Keratinocyte (primary cell): ENCODE data around the gene PRR33. TPM values are rescaled to one million over a fixed set of nuclear protein-coding genes. Genes with fewer than 3 reads are reported as not detected.
A peak's percentile ranks its signal among the peaks of the same experiment; 100 is the strongest.

Source experiments
- DNase-seq: peaks from one replicate; pipeline ENCODE4 v3.0.0-alpha.2; 2011; ENCODE audit warnings: low read depth, missing footprints, low spot score
- FAIRE-seq: peaks from 2 replicates; lab custom pipeline; 2011; peaks lifted over from hg19 to GRCh38; lab: Jason Lieb, UNC
- H2AFZ ChIP-seq: 2 replicates; pipeline ENCODE4 v1.6.0; 2012; ENCODE audit warnings: low read length, control low read depth, inconsistent platforms; ENCODE audit not compliant: control insufficient read depth
- H3K27ac ChIP-seq: 2 replicates; pipeline ENCODE4 v1.5.1; 2011; ENCODE audit warnings: low read length; ENCODE audit not compliant: control insufficient read depth, insufficient read depth
- H3K27me3 ChIP-seq: 3 replicates; pipeline ENCODE4 v1.6.0; 2011; ENCODE audit warnings: low read length; ENCODE audit not compliant: control insufficient read depth, insufficient read depth; ENCODE audit errors: extremely low read depth
- H3K36me3 ChIP-seq, 2 experiments: 2 replicates in 1 of 2; 3 replicates in 1 of 2; pipeline ENCODE4 v1.5.1; 2011; ENCODE audit warnings: low read length in 2 of 2, mild to moderate bottlenecking in 1 of 2; ENCODE audit not compliant: control insufficient read depth in 2 of 2, insufficient read depth in 2 of 2; ENCODE audit errors: extremely low read depth in 1 of 2
- H3K4me1 ChIP-seq: 3 replicates; pipeline ENCODE4 v1.5.1; 2011; ENCODE audit warnings: low read length; ENCODE audit not compliant: control insufficient read depth, insufficient read depth; ENCODE audit errors: extremely low read depth
- H3K4me2 ChIP-seq: 3 replicates; pipeline ENCODE4 v1.6.0; 2011; ENCODE audit warnings: low read depth, low read length; ENCODE audit not compliant: control insufficient read depth, insufficient read depth; ENCODE audit errors: extremely low read depth
- H3K4me3 ChIP-seq, 3 experiments: fragments of 200-600 bp in 1 of 3; sonication (generic) in 1 of 3; 2 replicates in 2 of 3; 3 replicates in 1 of 3; pipeline ENCODE4 v1.5.1; 2011 to 2016; ENCODE audit warnings: low read length in 3 of 3, mild to moderate bottlenecking in 3 of 3, control low read depth in 2 of 3, inconsistent platforms in 1 of 3, low read depth in 1 of 3, mixed read lengths in 1 of 3, mixed run types in 1 of 3, moderate library complexity in 1 of 3; ENCODE audit not compliant: control insufficient read depth in 2 of 3, insufficient read depth in 2 of 3; ENCODE audit errors: extremely low read depth in 1 of 3
- H3K79me2 ChIP-seq: 2 replicates; pipeline ENCODE4 v1.6.0; 2012; ENCODE audit warnings: low read length; ENCODE audit not compliant: control insufficient read depth, insufficient read depth
- H3K9ac ChIP-seq: 3 replicates; pipeline ENCODE4 v1.6.0; 2011; ENCODE audit warnings: low read length; ENCODE audit not compliant: control insufficient read depth, insufficient read depth; ENCODE audit errors: extremely low read depth
- H3K9me1 ChIP-seq: 3 replicates; pipeline ENCODE4 v1.6.0; 2011; ENCODE audit warnings: low read length; ENCODE audit not compliant: control insufficient read depth, insufficient read depth; ENCODE audit errors: extremely low read depth
- H3K9me3 ChIP-seq: 2 replicates; pipeline ENCODE4 v1.5.1; 2012; ENCODE audit warnings: low read depth, low read length; ENCODE audit not compliant: control insufficient read depth
- H4K20me1 ChIP-seq: 3 replicates; pipeline ENCODE4 v1.6.0; 2011; ENCODE audit warnings: low read length; ENCODE audit not compliant: control insufficient read depth, insufficient read depth; ENCODE audit errors: extremely low read depth
- EZH2 ChIP-seq: IDR thresholded peaks from one replicate; pipeline ENCODE4 v1.6.1; 2012; ENCODE audit warnings: inconsistent platforms, mild to moderate bottlenecking, low read length, moderate library complexity
- dilution Hi-C: fragments of 300-500 bp; cut with MboI; formaldehyde crosslinking; loops from one replicate; pipeline ENCODE4 v1.7.0; 2020; ENCODE audit warnings: low sequenced_read_pairs; ENCODE audit not compliant: extremely low pct_ligation_motif_present
- polyA plus RNA-seq, 5 experiments: library from polyadenylated mRNA; depleted of rRNA in 3 of 5; stranded (reverse) in 3 of 5; stranded (forward) in 1 of 5; unstranded in 1 of 5; fragments of >200 nt; gene quantifications; 1 replicate in 1 of 5; 2 replicates in 3 of 5; 3 replicates in 1 of 5; pipeline versions ENCODE4 v1.2.1 to v1.2.3, GENCODE V29; 2011 to 2012; ENCODE audit warnings: missing spikeins in 2 of 5, low read depth in 1 of 5, low replicate concordance in 1 of 5
- small RNA-seq, 3 experiments: library from RNA; depleted of rRNA; stranded (forward); fragments of <200 nt; gene quantifications; one replicate each; pipeline ENCODE3, GENCODE V24; 2012; ENCODE audit warnings: low read depth in 3 of 3, low replicate concordance in 1 of 3; ENCODE audit not compliant: insufficient read length in 3 of 3
- TF ChIP-seq, protein P1 (sequence below), 3 experiments: IDR thresholded peaks in 1 of 3; conservative IDR thresholded peaks in 1 of 3; optimal IDR thresholded peaks in 1 of 3; 2 replicates in 2 of 3; 3 replicates in 1 of 3; pipeline versions ENCODE3 to v1.5.1; 2011; ENCODE audit warnings: low read length in 3 of 3, mild to moderate bottlenecking in 3 of 3, moderate library complexity in 2 of 3, control low read depth in 1 of 3, inconsistent platforms in 1 of 3; ENCODE audit not compliant: insufficient read depth in 2 of 3; ENCODE audit errors: extremely low read depth in 1 of 3

Gene PRR33
- polyA plus RNA-seq, 1 donor (not counting 4 experiments of a cell fraction or from before 2014, with no cell fraction given): not detected

DNA sequence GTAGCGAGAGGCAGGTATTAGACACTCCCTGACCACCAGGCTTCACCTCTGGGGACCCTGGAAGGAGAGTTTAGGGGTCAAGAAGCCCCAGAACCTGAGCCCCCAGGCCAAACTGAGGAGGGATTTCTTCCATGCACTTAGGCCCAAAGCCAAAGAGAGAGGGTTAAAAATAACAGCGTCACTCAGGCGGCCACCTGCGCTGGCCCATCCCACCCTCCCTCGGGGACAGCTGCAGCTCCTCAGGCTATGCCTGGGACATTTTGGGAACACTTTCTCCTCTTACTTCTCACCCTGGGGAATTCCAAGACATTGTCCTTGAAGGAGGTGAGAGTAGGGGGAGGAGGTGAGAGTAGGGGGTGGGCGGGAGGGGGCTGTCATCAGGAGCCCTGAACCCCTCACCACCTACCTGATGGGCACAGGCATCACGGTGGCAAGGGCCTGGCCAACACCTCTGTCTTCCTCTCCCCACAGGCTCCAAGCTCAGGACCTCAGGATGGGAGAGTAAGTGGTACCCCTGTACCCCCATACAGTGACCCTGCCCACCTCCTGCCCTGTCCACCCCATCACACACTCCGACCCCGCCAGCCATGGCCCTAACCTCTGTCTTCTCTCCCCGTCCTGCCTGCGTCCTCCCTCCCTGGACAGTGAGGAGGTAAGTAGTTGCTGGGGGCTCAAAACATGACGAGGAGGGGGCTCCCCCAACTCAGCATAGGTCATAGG lies 52.3 kb downstream of the PRR33 start:
- H3K9me3 ChIP-seq: no peaks in the 10 kb centered on the region
- dilution Hi-C loops: no loop called here
- no peak overlapping the region for H3K27ac ChIP-seq

DNA sequence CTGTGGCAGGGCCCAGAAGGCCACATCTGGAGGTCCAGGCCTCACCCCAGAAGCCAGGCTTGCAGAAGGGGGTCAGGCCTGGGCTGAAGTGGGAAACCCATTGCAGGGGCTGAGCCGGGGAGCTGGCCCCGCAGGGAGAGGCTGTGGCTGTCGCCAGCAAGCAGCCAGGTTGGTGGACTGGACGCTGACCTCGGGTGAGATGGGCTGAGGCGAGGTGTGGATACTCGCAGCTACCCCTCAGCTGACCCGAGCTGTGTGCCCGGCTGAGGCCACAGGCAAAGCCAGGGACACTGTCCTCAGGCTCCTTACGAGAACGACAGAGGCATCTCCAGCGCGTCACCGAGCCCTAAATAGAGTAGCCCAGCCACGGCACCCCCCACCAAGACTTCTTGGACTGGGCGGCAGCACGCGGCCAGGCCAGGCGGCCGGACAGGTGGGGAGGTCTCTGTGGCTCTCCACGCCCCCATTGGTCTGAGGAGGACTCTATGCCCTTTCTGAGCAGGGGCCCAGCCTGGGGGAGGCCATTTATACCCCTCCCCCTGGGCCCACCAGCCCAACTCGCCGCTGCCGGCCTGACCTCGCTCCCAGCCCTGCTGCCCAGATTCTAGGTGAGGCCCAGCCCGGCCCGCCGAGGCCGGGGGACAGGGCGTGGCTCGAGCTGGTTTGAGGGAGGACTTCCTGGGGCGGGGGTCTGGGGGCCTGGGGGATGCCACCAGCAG lies 53.1 kb downstream of the PRR33 start, which contains the start of gene TNNI2:
Gene TNNI2 (plus strand): TSS at position 556 of the 719 bp plus-strand sequence. CDS start 716 bp downstream, outside the sequence.
- Histone ChIP-seq H3K4me3 (no peak within 1 kb of the TSS), H3K9me3 (no peaks in the 10 kb centered on the region), H3K9me1 (no peaks in the 10 kb centered on the region), H3K36me3 (no peaks in the 10 kb centered on the region), H3K4me1 (peaks cover 59% of the 10 kb centered on the region), H3K27me3 (no peaks in the 10 kb centered on the region), H3K4me2 (peak within 1 kb of the TSS; percentile 94), H4K20me1 (no peaks in the 10 kb centered on the region), H3K79me2 (peaks cover 23% of the 10 kb centered on the region), H2AFZ (no peak within 1 kb of the TSS), H3K27ac (no peak within 1 kb of the TSS), H3K9ac (no peak within 1 kb of the TSS)
- no peak for FAIRE-seq
- no peak for TF ChIP-seq EZH2
- TF ChIP-seq, protein P1, sequence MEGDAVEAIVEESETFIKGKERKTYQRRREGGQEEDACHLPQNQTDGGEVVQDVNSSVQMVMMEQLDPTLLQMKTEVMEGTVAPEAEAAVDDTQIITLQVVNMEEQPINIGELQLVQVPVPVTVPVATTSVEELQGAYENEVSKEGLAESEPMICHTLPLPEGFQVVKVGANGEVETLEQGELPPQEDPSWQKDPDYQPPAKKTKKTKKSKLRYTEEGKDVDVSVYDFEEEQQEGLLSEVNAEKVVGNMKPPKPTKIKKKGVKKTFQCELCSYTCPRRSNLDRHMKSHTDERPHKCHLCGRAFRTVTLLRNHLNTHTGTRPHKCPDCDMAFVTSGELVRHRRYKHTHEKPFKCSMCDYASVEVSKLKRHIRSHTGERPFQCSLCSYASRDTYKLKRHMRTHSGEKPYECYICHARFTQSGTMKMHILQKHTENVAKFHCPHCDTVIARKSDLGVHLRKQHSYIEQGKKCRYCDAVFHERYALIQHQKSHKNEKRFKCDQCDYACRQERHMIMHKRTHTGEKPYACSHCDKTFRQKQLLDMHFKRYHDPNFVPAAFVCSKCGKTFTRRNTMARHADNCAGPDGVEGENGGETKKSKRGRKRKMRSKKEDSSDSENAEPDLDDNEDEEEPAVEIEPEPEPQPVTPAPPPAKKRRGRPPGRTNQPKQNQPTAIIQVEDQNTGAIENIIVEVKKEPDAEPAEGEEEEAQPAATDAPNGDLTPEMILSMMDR (optimal IDR thresholded peaks at IDR 0.05 in 1 of 3, IDR thresholded peaks at IDR 0.05 in 1 of 3, conservative IDR thresholded peaks at IDR 0.05 in 1 of 3; ENCODE audit: extremely low read depth in 1 of 3, insufficient read depth in 2 of 3, low read length in 3 of 3): no peak
- dilution Hi-C loops: no loop called here
- DNase-seq: no peak

More for the DNA sequence above, 52.3 kb downstream of the PRR33 start:
- Histone ChIP-seq H3K4me1 (peaks cover 59% of the 10 kb centered on the region), H3K36me3 (no peaks in the 10 kb centered on the region), H4K20me1 (no peaks in the 10 kb centered on the region), H3K9ac (no peak overlapping the region), H2AFZ (no peak overlapping the region), H3K27me3 (no peaks in the 10 kb centered on the region), H3K9me1 (no peaks in the 10 kb centered on the region), H3K79me2 (peaks cover 23% of the 10 kb centered on the region), H3K4me3 (no peak overlapping the region), H3K4me2 (no peak overlapping the region)
- no peak for TF ChIP-seq EZH2
- TF ChIP-seq, protein P1 (optimal IDR thresholded peaks at IDR 0.05 in 1 of 3, IDR thresholded peaks at IDR 0.05 in 1 of 3, conservative IDR thresholded peaks at IDR 0.05 in 1 of 3; ENCODE audit: extremely low read depth in 1 of 3, insufficient read depth in 2 of 3, low read length in 3 of 3): no peak
- no peak for FAIRE-seq
- no peak for DNase-seq

Small RNA genes lying within 50 kb of the gene (small RNA-seq; reads per million reads assigned to genes)
- gene AC051649.1: 0 reads per million in 3 experiments
- 0 reads per million in 3 experiments for gene MIR4298

Other genes starting within 250 kb of the PRR33 start
- not detected in 3 replicates for gene KRTAP5-6, start 194.7 kb downstream of the PRR33 start, polyA plus RNA-seq
- 0.03 to 0.18 TPM (median 0.14 TPM) in 3 replicates for gene IFITM10, start 141.3 kb downstream of the PRR33 start, polyA plus RNA-seq
- 152 to 353 TPM (median 215 TPM) in 3 replicates for gene CTSD, start 128.0 kb downstream of the PRR33 start, polyA plus RNA-seq
- 19.3 to 26.4 TPM (median 22.3 TPM) in 3 replicates for gene SYT8, start 56.9 kb downstream of the PRR33 start, polyA plus RNA-seq
- gene TNNI2, start 52.9 kb downstream of the PRR33 start, polyA plus RNA-seq: 7.5 to 10.7 TPM (median 9.4 TPM) in 3 replicates
- gene LSP1, start 38.8 kb downstream of the PRR33 start, polyA plus RNA-seq: 0.94 to 1.5 TPM (median 0.95 TPM) in 3 replicates
- 0.09 TPM in 1 of 3 replicates, not detected in the others for gene TNNT3, start 27.8 kb upstream of the PRR33 start, polyA plus RNA-seq
- gene MRPL23, start 55.4 kb upstream of the PRR33 start, polyA plus RNA-seq: 56.4 to 84.2 TPM (median 68.2 TPM) in 3 replicates
- gene H19, start 105.9 kb upstream of the PRR33 start, polyA plus RNA-seq: 1.9 to 26.9 TPM (median 15.6 TPM) in 3 replicates
- 0.01 TPM in 2 of 3 replicates, not detected in the other for gene IGF2, start 247.5 kb upstream of the PRR33 start, polyA plus RNA-seq